Mesendoderm (in vitro differentiated cells): ENCODE data around the gene PDCL2.
A peak's percentile ranks its signal among the peaks of the same experiment; 100 is the strongest.
"Not testable (repeated sequence)": the region's sequence is repeated elsewhere in the genome, so short reads cannot be mapped to it uniquely, and the experiment has no call there.

Experiments used
- DNase-seq: peaks from one replicate; pipeline ENCODE4 v3.0.0; 2013
- H2AK5ac ChIP-seq: 2 replicates; pipeline ENCODE4 v1.6.1; 2013; ENCODE audit warnings: low read length, inconsistent platforms
- H2BK120ac ChIP-seq: 2 replicates; pipeline ENCODE4 v1.6.1; 2013; ENCODE audit warnings: low read depth, mild to moderate bottlenecking, low read length, moderate library complexity, mixed read lengths
- H2BK15ac ChIP-seq: replicated peaks from 2 replicates; pipeline ENCODE4 v1.6.1; 2013; ENCODE audit warnings: low read depth, mild to moderate bottlenecking, moderate library complexity
- H2BK5ac ChIP-seq: 2 replicates; pipeline ENCODE4 v1.6.1; 2013; ENCODE audit warnings: low read length, inconsistent platforms
- H3K18ac ChIP-seq: 2 replicates; pipeline ENCODE4 v1.6.1; 2013; ENCODE audit warnings: mild to moderate bottlenecking, low read length, mixed read lengths
- H3K23ac ChIP-seq: one replicate; pipeline ENCODE4 v1.6.1; 2013; ENCODE audit warnings: low read length
- H3K27ac ChIP-seq: 2 replicates; pipeline ENCODE4 v1.5.1; 2013; ENCODE audit warnings: low read depth, mild to moderate bottlenecking, inconsistent platforms, low read length, moderate library complexity
- H3K27me3 ChIP-seq: 2 replicates; pipeline ENCODE4 v1.6.1; 2013; ENCODE audit warnings: low read length, control low read depth, mild to moderate bottlenecking, inconsistent platforms; ENCODE audit not compliant: insufficient read depth, poor library complexity
- H3K36me3 ChIP-seq: 2 replicates; pipeline ENCODE4 v1.6.1; 2013; ENCODE audit warnings: low read length, inconsistent platforms; ENCODE audit not compliant: control insufficient read depth, insufficient read depth
- H3K4ac ChIP-seq: one replicate; pipeline ENCODE4 v1.6.1; 2013; ENCODE audit warnings: low read depth, mild to moderate bottlenecking, low read length, moderate library complexity
- H3K4me1 ChIP-seq: 2 replicates; pipeline ENCODE4 v1.6.1; 2013; ENCODE audit warnings: low read depth, low read length, inconsistent platforms; ENCODE audit not compliant: control insufficient read depth
- H3K4me2 ChIP-seq: 2 replicates; pipeline ENCODE4 v1.6.1; 2013; ENCODE audit warnings: low read length
- H3K4me3 ChIP-seq: 2 replicates; pipeline ENCODE4 v1.5.1; 2013; ENCODE audit warnings: mild to moderate bottlenecking, low read length
- H3K56ac ChIP-seq: one replicate; pipeline ENCODE4 v1.6.1; 2013; ENCODE audit warnings: low read length
- H3K79me1 ChIP-seq: 2 replicates; pipeline ENCODE4 v1.6.1; 2013; ENCODE audit warnings: low read length, inconsistent platforms
- H3K79me2 ChIP-seq: 2 replicates; pipeline ENCODE4 v1.6.1; 2013; ENCODE audit warnings: mild to moderate bottlenecking, low read length; ENCODE audit not compliant: control insufficient read depth, insufficient read depth
- H3K9ac ChIP-seq: 2 replicates; pipeline ENCODE4 v1.6.1; 2013; ENCODE audit warnings: low read length, inconsistent platforms
- H4K5ac ChIP-seq: one replicate; pipeline ENCODE4 v1.6.1; 2013; ENCODE audit warnings: low read length
- H4K8ac ChIP-seq: one replicate; pipeline ENCODE4 v1.6.1; 2013; ENCODE audit warnings: low read depth, mild to moderate bottlenecking, control low read depth, low read length, moderate library complexity
- WGBS: extraction: QIAGEN DNeasy Blood & Tissue Kit; methylation state at CpG from one replicate; pipeline ENCODE4 v1.1.7; 2013; ENCODE audit warnings: low lambda C conversion rate, missing lambda C conversion rate; ENCODE audit not compliant: insufficient coverage; ENCODE audit errors: extremely low coverage; 5-methylcytosine and 5-hydroxymethylcytosine counted together

Gene PDCL2

GRCh38 chr4:55634417-55635128 is 42.5 kb upstream of the PDCL2 start:
- no CpG with 5 or more reads among the region's 3 CpGs for WGBS
- Histone ChIP-seq H3K27me3 (no peaks in the 10 kb centered on the region), H3K23ac (no peak overlapping the region), H3K79me2 (no peaks in the 10 kb centered on the region), H3K56ac (peak overlapping the region; percentile 80), H3K9ac (peak overlapping the region; percentile 66), H3K4me2 (peak overlapping the region; percentile 67), H2AK5ac (no peak overlapping the region), H3K79me1 (no peaks in the 10 kb centered on the region), H3K27ac (no peak overlapping the region), H3K18ac (no peak overlapping the region), H3K4me3 (no peak overlapping the region), H2BK15ac (no peak overlapping the region), H3K4me1 (peaks cover 8% of the 10 kb centered on the region), H4K5ac (no peak overlapping the region), H2BK120ac (no peak overlapping the region), H2BK5ac (no peak overlapping the region), H3K4ac (no peak overlapping the region), H3K36me3 (no peaks in the 10 kb centered on the region), H4K8ac (no peak overlapping the region)
- DNase-seq: peak; percentile 26

- no peak overlapping the region for H2BK120ac ChIP-seq
- peaks cover 8% of the 10 kb centered on the region for H3K4me1 ChIP-seq
- no peaks in the 10 kb centered on the region for H3K79me1 ChIP-seq
- no CpG with 5 or more reads among the region's 6 CpGs for WGBS
- no peaks in the 10 kb centered on the region for H3K79me2 ChIP-seq
- no peak overlapping the region for H3K56ac ChIP-seq
- H3K23ac ChIP-seq: no peak overlapping the region
- H3K4ac ChIP-seq: no peak overlapping the region
- no peak overlapping the region for H3K4me3 ChIP-seq
- H2BK5ac ChIP-seq: no peak overlapping the region
- no peak overlapping the region for H3K18ac ChIP-seq
- no peak overlapping the region for H3K27ac ChIP-seq
- peak; percentile 41 for DNase-seq
- H4K8ac ChIP-seq: no peak overlapping the region
- H3K4me2 ChIP-seq: no peak overlapping the region
- no peak overlapping the region for H3K9ac ChIP-seq
- no peak overlapping the region for H4K5ac ChIP-seq
- H2AK5ac ChIP-seq: no peak overlapping the region
- no peaks in the 10 kb centered on the region for H3K27me3 ChIP-seq
- no peak overlapping the region for H2BK15ac ChIP-seq
- no peaks in the 10 kb centered on the region for H3K36me3 ChIP-seq
Measured at GRCh38 chr4:55633903-55634302, 41.9 kb upstream of the PDCL2 start.

GRCh38 chr4:55625835-55626234 is 33.8 kb upstream of the PDCL2 start:
- H3K4me1 ChIP-seq: no peaks in the 10 kb centered on the region
- H2AK5ac ChIP-seq: no peak overlapping the region
- H3K27ac ChIP-seq: no peak overlapping the region
- H2BK120ac ChIP-seq: no peak overlapping the region
- no peak for DNase-seq
- no peak overlapping the region for H3K18ac ChIP-seq
- H3K4ac ChIP-seq: no peak overlapping the region
- no peak overlapping the region for H3K56ac ChIP-seq
- H3K79me2 ChIP-seq: no peaks in the 10 kb centered on the region
- H3K4me2 ChIP-seq: no peak overlapping the region
- no peak overlapping the region for H2BK5ac ChIP-seq
- no peak overlapping the region for H4K8ac ChIP-seq
- no peaks in the 10 kb centered on the region for H3K79me1 ChIP-seq
- no peak overlapping the region for H2BK15ac ChIP-seq
- H3K36me3 ChIP-seq: no peaks in the 10 kb centered on the region
- H3K23ac ChIP-seq: no peak overlapping the region
- H3K9ac ChIP-seq: no peak overlapping the region
- H3K27me3 ChIP-seq: no peaks in the 10 kb centered on the region
- no peak overlapping the region for H3K4me3 ChIP-seq
- no CpG with 5 or more reads among the region's 2 CpGs for WGBS
- H4K5ac ChIP-seq: no peak overlapping the region

DNA sequence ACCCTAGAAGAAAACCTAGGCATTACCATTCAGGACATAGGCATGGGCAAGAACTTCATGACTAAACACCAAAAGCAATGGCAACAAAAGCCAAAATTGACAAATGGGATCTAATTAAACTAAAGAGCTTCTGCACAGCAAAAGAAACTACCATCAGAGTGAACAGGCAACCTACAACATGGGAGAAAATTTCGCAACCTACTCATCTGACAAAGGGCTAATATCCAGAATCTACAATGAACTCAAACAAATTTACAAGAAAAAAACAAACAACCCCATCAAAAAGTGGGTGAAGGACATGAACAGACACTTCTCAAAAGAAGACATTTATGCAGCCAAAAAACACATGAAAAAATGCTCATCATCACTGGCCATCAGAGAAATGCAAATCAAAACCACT is 32.0 kb upstream of the PDCL2 start:
- H3K4me2 ChIP-seq, H3K56ac ChIP-seq, H3K79me1 ChIP-seq, H3K18ac ChIP-seq, DNase-seq, H3K4me1 ChIP-seq, H3K4ac ChIP-seq, H2AK5ac ChIP-seq, H2BK15ac ChIP-seq, H4K8ac ChIP-seq, H3K36me3 ChIP-seq, H2BK120ac ChIP-seq, H3K27ac ChIP-seq, H4K5ac ChIP-seq, H3K4me3 ChIP-seq, H3K23ac ChIP-seq, H3K27me3 ChIP-seq, H2BK5ac ChIP-seq, H3K79me2 ChIP-seq, H3K9ac ChIP-seq: not testable (repeated sequence)
- WGBS: no CpG with 5 or more reads among the region's 1 CpG

- Histone ChIP-seq H3K56ac (no peak overlapping the region), H3K4me3 (no peak overlapping the region), H2BK15ac (no peak overlapping the region), H3K4me2 (no peak overlapping the region), H2BK5ac (no peak overlapping the region), H3K4me1 (no peaks in the 10 kb centered on the region), H4K5ac (no peak overlapping the region), H3K79me2 (no peaks in the 10 kb centered on the region), H3K27me3 (no peaks in the 10 kb centered on the region), H3K18ac (no peak overlapping the region), H3K9ac (no peak overlapping the region), H3K23ac (no peak overlapping the region), H2BK120ac (no peak overlapping the region), H3K36me3 (no peaks in the 10 kb centered on the region), H2AK5ac (no peak overlapping the region), H4K8ac (no peak overlapping the region), H3K79me1 (no peaks in the 10 kb centered on the region), H3K4ac (no peak overlapping the region), H3K27ac (no peak overlapping the region)
- DNase-seq: no peak
- WGBS: no CpG with 5 or more reads among the region's 1 CpG
Measured at GRCh38 chr4:55618546-55619143, 26.6 kb upstream of the PDCL2 start.
